Measurements from ENCODE around the gene ZCWPW1. TPM values are rescaled to one million over a fixed set of nuclear protein-coding genes. Genes with fewer than 3 reads are reported as not detected.

ZCWPW1 gene
- total and polyA plus RNA-seq, 2 donors (not counting 1 experiment from before 2014, with no cell fraction given), result 11.3 to 28.0 TPM

- Mint-ChIP-seq H3K4me1 (peaks cover 9% of the 10 kb centered on the region), H3K27me3 (no peaks in the 10 kb centered on the region), H3K4me3 (no peak overlapping the region), H3K27ac (no peak overlapping the region), H3K9me3 (ENCODE audit: insufficient read depth) (no peaks in the 10 kb centered on the region)
- ChIA-PET POLR2A (interaction anchor here (0.6 kb wide), 1 partner anchor 65 kb away, joined by 3 read pairs; no protein-coding TSS in a partner anchor), CTCF (interaction anchor here (1.0 to 4.3 kb wide), 7 partner anchors 14 to 385 kb away, joined by 3 to 80 read pairs (median 6); partner anchors contain the start of genes NYAP1, SLC12A9 and TSC22D4)
- Histone ChIP-seq H3K9ac (ENCODE audit: low read length) (no peak overlapping the region), H3K36me3 (replicated peaks in 1 of 2; ENCODE audit: control extremely low read depth in 1 of 2, control insufficient read depth in 1 of 2, extremely low read depth in 1 of 2, insufficient read depth in 2 of 2, low read length in 1 of 2) (peaks cover 3 to 41% of the 10 kb centered on the region in 2 experiments), H2AFZ (ENCODE audit: insufficient read depth, low read depth, low read length, poor library complexity, severe bottlenecking) (no peak overlapping the region), H3K27me3 (replicated peaks in 1 of 4; ENCODE audit: control extremely low read depth in 1 of 4, control insufficient read depth in 3 of 4, insufficient read depth in 4 of 4, low read length in 3 of 4) (no peaks in the 10 kb centered on the region), H3K79me2 (ENCODE audit: control insufficient read depth, insufficient read depth, low read length) (peaks cover 25% of the 10 kb centered on the region), H3K4me2 (replicated peaks; ENCODE audit: low read depth, low read length, poor library complexity, severe bottlenecking) (no peak overlapping the region), H3K27ac (ENCODE audit: low read length in 2 of 2) (no peak overlapping the region), H3K9me3 (ENCODE audit: control extremely low read depth in 1 of 3, control insufficient read depth in 2 of 3, insufficient read depth in 1 of 3, low read length in 2 of 3) (no peaks in the 10 kb centered on the region), H3K4me3 (ENCODE audit: control extremely low read depth in 1 of 5, extremely low read depth in 1 of 5, insufficient read depth in 1 of 5, low read depth in 2 of 5, low read length in 4 of 5) (no peak overlapping the region), H4K20me1 (ENCODE audit: control insufficient read depth, insufficient read depth, low read length, poor library complexity, severe bottlenecking) (peaks cover 45% of the 10 kb centered on the region), H3K4me1 (ENCODE audit: control insufficient read depth in 2 of 2, insufficient read depth in 2 of 2, low read length in 2 of 2) (peaks cover 4 to 7% of the 10 kb centered on the region in 2 donors)
- TF ChIP-seq EZH2 (IDR thresholded peaks at IDR 0.05; ENCODE audit: borderline replicate concordance, insufficient read depth, low read depth, low read length, poor library complexity, severe bottlenecking), result no peak
- TF ChIP-seq CTCF (IDR thresholded peaks at IDR 0.05), result no peak
- intact Hi-C loops (cut with micrococcal nuclease), result no loop called here
- 91% methylated on average over 13 of the region's 22 CpGs for WGBS (ENCODE audit: insufficient coverage)
- DNase-seq (no peak), ATAC-seq (ENCODE audit: low read depth) (no peak)
Observed at GRCh38 chr7:100467638-100468373, 39.3 kb upstream of the ZCWPW1 start.

All from B cell (primary cell).